ENCODE results near the gene WDR83. TPM values are rescaled to one million over a fixed set of nuclear protein-coding genes. Genes with fewer than 3 reads are reported as not detected.

The WDR83 gene
- total RNA-seq, 4 donors from 2014 or later = 4.0 to 16.7 (median 5.8) TPM

DNA sequence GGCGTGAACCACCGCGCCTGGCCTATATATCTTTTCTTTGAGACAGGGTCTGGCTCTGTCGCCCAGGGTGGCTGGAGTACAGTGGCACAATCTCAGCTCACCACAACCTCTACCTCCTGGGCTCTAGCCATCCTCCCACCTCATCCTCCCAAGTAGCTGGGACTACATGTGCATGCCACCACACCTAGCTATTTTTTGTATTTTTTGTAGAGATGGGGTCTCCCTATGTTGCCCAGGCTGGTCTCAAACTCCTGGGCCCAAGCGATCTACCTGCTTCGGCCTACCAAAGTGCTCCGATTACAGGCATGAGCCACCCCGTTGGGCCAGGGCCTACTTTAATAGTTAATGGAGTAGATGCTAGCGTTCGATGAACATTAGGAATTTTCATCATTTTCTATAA is 53.7 kb downstream of the WDR83 start:
- Histone ChIP-seq H3K27me3 (no peaks in the 10 kb centered on the region), H3K36me3 (peaks cover 9 to 43% (median 19%) of the 10 kb centered on the region in 3 donors), H3K9me3 (no peaks in the 10 kb centered on the region), H3K4me1 (peaks cover 15 to 71% (median 22%) of the 10 kb centered on the region in 3 donors), H3K4me3 (peak overlapping the region in 3 of 4 donors; percentile 81 to 91 (median 85)), H3K27ac (peak overlapping the region; percentile 93 to 98 (median 97))
- WGBS, 2 donors = 83 to 87% methylated on average over 9 to 10 of the region's 10 CpGs
- intact Hi-C loops (cut with DNase I) = no loop called here
- TF ChIP-seq CTCF (IDR thresholded peaks at IDR 0.05) (no peak), POLR2A (IDR thresholded peaks at IDR 0.05) (no peak)
- DNase-seq = no peak

GRCh38 chr19:12720851-12721655 is 54.4 kb downstream of the WDR83 start:
- no peaks in the 10 kb centered on the region for H3K9me3 ChIP-seq
- peaks cover 15 to 71% (median 22%) of the 10 kb centered on the region in 3 donors for H3K4me1 ChIP-seq
- TF ChIP-seq CTCF (IDR thresholded peaks at IDR 0.05) (no peak), POLR2A (IDR thresholded peaks at IDR 0.05) (no peak)
- H3K4me3 ChIP-seq = peak overlapping the region; percentile 81 to 91 (median 86)
- H3K27ac ChIP-seq = peak overlapping the region; percentile 93 to 98 (median 97)
- DNase-seq = no peak
- intact Hi-C loops (cut with DNase I) = no loop called here
- peaks cover 1 to 36% (median 11%) of the 10 kb centered on the region in 3 donors for H3K36me3 ChIP-seq
- no peaks in the 10 kb centered on the region for H3K27me3 ChIP-seq
- 0 to 1% methylated on average over 5 to 21 of the region's 59 CpGs for WGBS, 2 donors

DNA sequence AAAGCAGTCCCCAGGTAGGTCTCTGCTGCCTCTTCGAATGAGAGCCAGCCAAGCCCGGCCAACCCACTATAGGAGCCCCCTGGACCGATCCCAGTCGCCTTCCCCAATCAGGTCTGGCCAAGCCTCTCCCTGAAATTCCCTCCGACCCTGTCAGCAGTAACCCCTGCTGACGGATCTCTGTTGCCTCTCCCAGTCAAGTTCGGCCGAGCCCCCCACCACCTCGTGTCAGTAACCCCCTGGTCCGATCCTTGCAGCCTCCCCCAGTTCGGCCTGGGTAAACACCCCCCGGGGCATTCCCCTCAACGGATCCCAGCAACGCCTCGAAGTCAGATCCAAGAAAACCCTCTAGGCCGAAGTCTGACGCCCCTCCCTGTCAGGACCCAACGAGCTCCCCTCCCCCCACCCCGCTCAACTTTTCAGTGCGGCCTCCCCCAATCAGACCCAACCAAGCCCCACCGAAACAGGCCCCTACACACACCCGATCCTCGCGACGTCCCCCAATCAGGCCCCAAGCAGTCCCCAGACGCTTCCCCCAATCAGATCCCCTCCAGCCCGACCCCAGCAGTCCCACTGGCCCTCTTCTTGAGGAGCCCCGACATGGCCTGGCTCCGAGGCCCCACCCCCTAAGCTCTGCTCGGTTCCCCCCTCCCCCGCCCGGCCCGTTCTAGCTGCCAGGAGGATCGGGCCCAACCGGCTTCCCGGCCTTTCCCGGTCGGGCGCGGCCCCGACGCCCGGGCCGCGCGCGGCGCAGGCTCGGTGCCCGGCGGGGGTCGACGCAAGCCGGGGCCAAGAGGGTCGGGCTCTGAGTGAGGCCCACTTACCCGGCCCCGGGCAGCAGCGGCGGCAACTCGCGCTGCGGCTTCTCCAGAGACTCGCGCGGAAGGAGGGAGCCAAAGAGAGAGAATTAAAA is 55.3 kb downstream of the WDR83 start:
- H3K4me3 ChIP-seq = peak overlapping the region; percentile 81 to 91 (median 86)
- TF ChIP-seq CTCF (IDR thresholded peaks at IDR 0.05) = no peak
- TF ChIP-seq POLR2A (IDR thresholded peaks at IDR 0.05) = no peak
- H3K4me1 ChIP-seq = peaks cover 15 to 66% (median 22%) of the 10 kb centered on the region in 3 donors
- DNase-seq = no peak
- H3K27ac ChIP-seq = peak overlapping the region; percentile 93 to 98 (median 97)
- intact Hi-C loops (cut with DNase I) = no loop called here
- 0% methylated on average over 7 to 15 of the region's 65 CpGs for WGBS, 2 donors
- peaks cover 0 to 27% (median 9%) of the 10 kb centered on the region in 3 donors for H3K36me3 ChIP-seq
- H3K9me3 ChIP-seq = no peaks in the 10 kb centered on the region
- H3K27me3 ChIP-seq = no peaks in the 10 kb centered on the region

DNA sequence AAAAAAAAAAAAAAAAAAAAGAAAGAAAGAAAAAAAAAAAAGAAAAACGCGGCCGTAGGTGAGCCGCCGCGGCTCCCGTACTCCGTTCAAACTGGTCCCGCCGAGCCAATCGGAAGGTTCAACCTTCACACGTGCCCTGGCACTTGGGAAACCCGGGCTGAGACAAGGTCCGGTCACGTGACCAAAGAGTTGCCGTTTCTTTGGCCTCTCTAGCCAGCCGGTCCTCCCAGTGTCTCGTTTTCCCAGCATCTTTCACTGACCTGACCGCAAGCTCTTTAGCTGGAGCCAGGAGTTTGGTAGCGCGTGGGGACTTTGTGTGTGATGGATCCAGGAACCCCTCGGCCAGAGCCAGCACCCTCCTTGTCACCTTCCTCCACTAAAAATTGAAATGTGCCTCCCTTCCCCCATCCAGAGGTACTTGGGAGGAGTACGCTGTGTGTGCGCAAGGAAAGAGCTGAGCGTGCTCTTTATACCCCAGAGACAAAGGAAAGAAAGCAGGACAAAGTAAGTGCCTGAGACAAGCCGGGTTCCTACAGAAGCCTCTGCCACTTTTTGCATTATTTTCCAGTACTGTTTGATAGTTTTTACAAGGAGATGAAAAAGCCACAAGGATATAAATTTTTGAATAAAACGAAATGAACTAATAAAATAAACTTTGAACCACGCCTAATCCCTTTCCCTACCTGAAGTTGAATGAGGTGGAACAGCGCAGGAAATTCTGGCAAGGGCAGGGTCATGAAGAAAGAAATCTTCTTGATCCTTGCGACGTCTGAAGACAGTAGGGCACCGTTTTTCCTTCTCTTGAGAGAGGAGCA is 56.2 kb downstream of the WDR83 start:
- Histone ChIP-seq H3K4me3 (peak overlapping the region; percentile 81 to 91 (median 86)), H3K27ac (peak overlapping the region; percentile 93 to 98 (median 97)), H3K36me3 (peaks cover 0 to 24% (median 4%) of the 10 kb centered on the region in 3 donors), H3K27me3 (no peaks in the 10 kb centered on the region), H3K9me3 (no peaks in the 10 kb centered on the region), H3K4me1 (peaks cover 15 to 59% (median 22%) of the 10 kb centered on the region in 3 donors)
- peak; percentile 84 for DNase-seq
- TF ChIP-seq CTCF (IDR thresholded peaks at IDR 0.05) (peak in 1 of 6 experiments; percentile 11), POLR2A (IDR thresholded peaks at IDR 0.05) (peak in 3 of 4 donors; percentile 23 to 44 (median 39))
- 1% methylated on average over 27 of the region's 32 CpGs for WGBS, 2 donors
- intact Hi-C loops (cut with DNase I) = no loop called here

Measured in esophagus squamous epithelium (tissue), 5 donors.